ENCODE measurements around the gene PVALEF.

The PVALEF gene

DNA sequence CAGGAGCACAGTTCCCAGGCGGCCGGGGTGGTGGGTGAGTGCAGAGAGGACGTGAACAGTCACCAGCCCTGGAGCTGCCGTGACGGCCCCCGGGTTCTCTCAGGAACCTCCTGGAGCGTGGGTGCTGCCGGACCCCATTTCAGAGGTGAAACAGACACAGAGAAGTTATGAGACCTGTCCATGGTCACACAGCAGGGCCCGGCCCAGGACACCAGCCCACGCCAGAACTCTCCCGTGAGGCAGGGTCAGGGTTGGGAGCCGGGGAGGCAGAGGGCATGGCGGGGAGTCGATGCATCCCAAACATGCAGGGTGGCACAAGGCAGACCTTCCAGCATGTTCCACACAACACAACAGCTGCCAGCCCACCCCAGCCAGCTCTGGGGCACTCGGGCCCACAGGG lies 3.8 kb upstream of the PVALEF start:
- H3K4me3 ChIP-seq (ENCODE audit: low read depth, low read length), result no peak overlapping the region
- no peak for TF ChIP-seq CTCF (IDR thresholded peaks at IDR 0.05; ENCODE audit: low read depth, low read length)

DNA sequence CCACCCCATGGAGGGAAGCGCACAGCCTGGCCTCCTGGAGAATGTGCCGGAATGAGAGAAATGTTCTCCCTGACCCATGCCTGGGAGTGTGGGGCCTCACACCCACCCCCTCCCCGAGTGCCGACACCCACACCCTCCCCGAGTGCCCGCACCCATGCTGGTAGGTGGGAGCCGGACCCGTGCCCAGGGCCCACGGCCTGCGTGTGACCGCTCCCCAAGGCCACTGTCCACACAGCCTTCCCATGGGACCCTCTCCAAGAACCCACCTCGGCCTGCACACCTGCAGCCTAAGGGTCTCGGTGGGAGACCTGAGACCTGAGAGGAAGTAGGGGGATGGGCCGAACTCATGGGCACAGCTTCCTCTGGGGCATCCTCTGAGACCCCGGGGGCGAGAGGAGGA lies 3.3 kb upstream of the PVALEF start:
- H3K4me3 ChIP-seq (ENCODE audit: low read depth, low read length), result no peak overlapping the region
- no peak for TF ChIP-seq CTCF (IDR thresholded peaks at IDR 0.05; ENCODE audit: low read depth, low read length)

DNA sequence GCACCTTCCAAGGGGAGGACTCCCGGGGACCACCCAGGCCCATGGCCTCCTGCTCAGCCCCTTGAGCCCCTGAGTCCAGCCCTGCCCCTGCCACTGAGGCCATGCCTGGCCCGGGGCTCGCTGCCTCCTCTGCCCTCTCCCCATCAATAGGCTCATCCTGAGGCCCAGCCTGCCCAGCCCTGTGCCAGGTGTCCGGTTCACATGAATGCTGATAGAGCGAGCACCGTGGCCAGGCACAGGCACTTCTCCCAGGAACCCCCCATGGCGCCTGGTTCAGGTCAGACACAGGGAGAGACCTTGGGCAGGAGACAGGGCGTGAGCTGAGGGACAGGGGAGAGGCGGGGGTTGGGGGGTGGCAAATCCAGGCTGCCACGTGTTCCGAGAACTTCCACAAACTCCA lies 2.8 kb upstream of the PVALEF start:
- TF ChIP-seq CTCF (IDR thresholded peaks at IDR 0.05; ENCODE audit: low read depth, low read length), result no peak
- no peak overlapping the region for H3K4me3 ChIP-seq (ENCODE audit: low read depth, low read length)

GRCh38 chr17:81163051-81163695 lies 2.1 kb upstream of the PVALEF start:
- no peak for TF ChIP-seq CTCF (IDR thresholded peaks at IDR 0.05; ENCODE audit: low read depth, low read length)
- no peak overlapping the region for H3K4me3 ChIP-seq (ENCODE audit: low read depth, low read length)

DNA sequence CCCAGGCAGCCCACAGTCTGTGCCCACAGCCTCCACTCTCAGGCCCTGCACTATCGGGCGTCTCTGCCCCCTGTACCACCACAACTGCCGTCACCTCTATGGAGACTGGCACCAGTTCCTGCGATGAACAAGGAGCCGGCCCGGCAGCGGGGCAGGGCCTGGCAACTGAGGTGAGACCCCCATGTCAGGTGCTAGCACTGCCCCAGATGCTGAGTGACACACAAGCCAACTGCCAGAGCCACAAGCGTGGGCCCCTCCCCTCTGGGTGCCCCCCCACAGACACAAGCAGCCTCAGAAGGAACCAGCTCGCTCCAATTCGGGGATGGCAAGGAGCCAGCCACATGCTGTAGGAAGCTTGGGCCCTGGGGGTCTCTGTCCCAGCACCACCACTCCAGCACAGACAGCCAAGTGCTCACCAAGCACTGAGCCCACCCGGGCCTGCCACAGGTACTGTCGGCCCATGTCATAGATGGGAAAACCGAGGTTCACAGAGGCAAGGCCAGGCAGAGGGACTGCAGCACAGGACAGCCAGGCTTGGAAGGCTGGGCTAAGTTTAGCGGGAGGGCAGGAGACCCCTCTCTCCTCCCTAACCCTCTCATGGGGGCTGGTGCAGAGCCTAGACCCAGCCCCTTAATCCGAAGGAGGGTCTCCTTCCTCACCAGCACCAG lies 1.5 kb upstream of the PVALEF start:
- TF ChIP-seq CTCF (IDR thresholded peaks at IDR 0.05; ENCODE audit: low read depth, low read length), result no peak
- H3K4me3 ChIP-seq (ENCODE audit: low read depth, low read length), result no peak overlapping the region

- no peak overlapping the region for H3K4me3 ChIP-seq (ENCODE audit: low read depth, low read length)
- no peak for TF ChIP-seq CTCF (IDR thresholded peaks at IDR 0.05; ENCODE audit: low read depth, low read length)
These were observed 699 bp upstream of the PVALEF start for GRCh38 chr17:81164371-81165245.

Data from WI38 (cell line).